Measurements from ENCODE around the gene SH2D4B. TPM values are rescaled to one million over a fixed set of nuclear protein-coding genes. Genes with fewer than 3 reads are reported as not detected.

SH2D4B gene
- polyA plus RNA-seq, 1 experiment = not detected

GRCh38 chr10:80555415-80555814, 17.7 kb downstream of the SH2D4B start:
- Histone ChIP-seq H3K27me3 (ENCODE audit: control insufficient read depth, insufficient read depth, low read length) (peaks cover 5% of the 10 kb centered on the region), H3K36me3 (ENCODE audit: control insufficient read depth, insufficient read depth, low read length) (no peaks in the 10 kb centered on the region), H3K4me3 (ENCODE audit: low read depth, low read length) (no peak overlapping the region)
- no peak for DNase-seq (ENCODE audit: low read depth)
- ChIA-PET POLR2A (no interaction called here), CTCF (interaction anchor here (2.2 kb wide), 1 partner anchor 111 kb away, joined by 7 read pairs; no protein-coding TSS in a partner anchor)
- TF ChIP-seq CTCF (IDR thresholded peaks at IDR 0.05; ENCODE audit: insufficient read depth, low read depth, low read length) = no peak

- H3K36me3 ChIP-seq (ENCODE audit: control insufficient read depth, insufficient read depth, low read length) = no peaks in the 10 kb centered on the region
- H3K27me3 ChIP-seq (ENCODE audit: control insufficient read depth, insufficient read depth, low read length) = no peaks in the 10 kb centered on the region; the same call in 1 of the 2 replicates
- no peak for DNase-seq (ENCODE audit: low read depth)
- ChIA-PET CTCF (no interaction called here), POLR2A (no interaction called here)
- H3K4me3 ChIP-seq (ENCODE audit: low read depth, low read length) = no peak overlapping the region
- no peak for TF ChIP-seq CTCF (IDR thresholded peaks at IDR 0.05; ENCODE audit: insufficient read depth, low read depth, low read length)
Measured at GRCh38 chr10:80561950-80562349, 24.2 kb downstream of the SH2D4B start.

GRCh38 chr10:80567292-80567691, 29.6 kb downstream of the SH2D4B start:
- no peak for DNase-seq (ENCODE audit: low read depth)
- CTCF ChIA-PET = no interaction called here
- Histone ChIP-seq H3K4me3 (ENCODE audit: low read depth, low read length) (no peak overlapping the region), H3K36me3 (ENCODE audit: control insufficient read depth, insufficient read depth, low read length) (no peaks in the 10 kb centered on the region), H3K27me3 (ENCODE audit: control insufficient read depth, insufficient read depth, low read length) (no peaks in the 10 kb centered on the region)
- no peak for TF ChIP-seq CTCF (IDR thresholded peaks at IDR 0.05; ENCODE audit: insufficient read depth, low read depth, low read length)
- POLR2A ChIA-PET = no interaction called here

GRCh38 chr10:80569131-80569895, 31.6 kb downstream of the SH2D4B start:
- POLR2A ChIA-PET = no interaction called here
- H3K27me3 ChIP-seq (ENCODE audit: control insufficient read depth, insufficient read depth, low read length) = no peaks in the 10 kb centered on the region
- no peak for DNase-seq (ENCODE audit: low read depth)
- CTCF ChIA-PET = interaction anchor here (1.2 kb wide), 1 partner anchor 30 kb away, joined by 3 read pairs; no protein-coding TSS in a partner anchor
- H3K36me3 ChIP-seq (ENCODE audit: control insufficient read depth, insufficient read depth, low read length) = no peaks in the 10 kb centered on the region
- H3K4me3 ChIP-seq (ENCODE audit: low read depth, low read length) = no peak overlapping the region
- TF ChIP-seq CTCF (IDR thresholded peaks at IDR 0.05; ENCODE audit: insufficient read depth, low read depth, low read length) = no peak

GRCh38 chr10:80571352-80571751, 33.6 kb downstream of the SH2D4B start:
- no peak for TF ChIP-seq CTCF (IDR thresholded peaks at IDR 0.05; ENCODE audit: insufficient read depth, low read depth, low read length)
- Histone ChIP-seq H3K36me3 (ENCODE audit: control insufficient read depth, insufficient read depth, low read length) (no peaks in the 10 kb centered on the region), H3K4me3 (ENCODE audit: low read depth, low read length) (no peak overlapping the region), H3K27me3 (ENCODE audit: control insufficient read depth, insufficient read depth, low read length) (no peaks in the 10 kb centered on the region)
- POLR2A ChIA-PET = no interaction called here
- CTCF ChIA-PET = no interaction called here
- DNase-seq (ENCODE audit: low read depth) = no peak

All from BJ (cell line).